ENCODE measurements around the gene ITGAD.
"Not testable (repeated sequence)": the region's sequence is repeated elsewhere in the genome, so short reads cannot be mapped to it uniquely, and the experiment has no call there.

The ITGAD gene

DNA sequence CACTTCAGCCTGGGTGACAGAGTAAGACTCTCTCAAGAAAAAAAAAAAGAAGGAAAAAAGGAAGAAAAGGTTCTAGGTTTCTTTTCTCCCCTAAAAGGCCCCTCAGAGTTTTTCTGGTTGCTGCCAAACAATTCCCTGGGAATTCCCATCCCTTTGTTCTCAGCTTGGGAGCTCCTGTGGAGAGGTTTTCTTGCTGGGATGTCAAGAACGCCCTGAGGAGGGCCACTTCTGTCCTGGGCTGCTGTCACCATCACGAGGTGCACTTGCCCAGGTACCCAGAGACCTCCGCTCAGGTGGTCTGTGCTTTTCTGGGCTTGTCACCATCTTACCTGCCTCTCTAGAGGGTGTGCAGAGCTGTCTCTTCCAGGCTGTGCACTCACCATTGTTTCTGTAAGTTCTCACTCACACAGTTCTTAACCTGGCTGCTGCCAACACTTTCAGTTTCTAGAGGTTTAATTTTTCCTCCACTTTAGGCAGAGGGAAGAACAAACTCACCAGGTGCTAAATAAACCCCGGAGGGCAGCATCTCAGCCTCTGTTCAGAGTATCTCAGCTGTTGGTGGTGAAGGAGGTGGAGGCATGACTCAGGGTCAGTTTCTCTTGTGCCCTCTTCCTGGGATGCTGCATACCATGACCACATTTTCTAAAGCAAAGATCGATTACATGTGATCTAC lies 37.4 kb downstream of the ITGAD start:
- DNase-seq (ENCODE audit: low spot score), result no peak

DNA sequence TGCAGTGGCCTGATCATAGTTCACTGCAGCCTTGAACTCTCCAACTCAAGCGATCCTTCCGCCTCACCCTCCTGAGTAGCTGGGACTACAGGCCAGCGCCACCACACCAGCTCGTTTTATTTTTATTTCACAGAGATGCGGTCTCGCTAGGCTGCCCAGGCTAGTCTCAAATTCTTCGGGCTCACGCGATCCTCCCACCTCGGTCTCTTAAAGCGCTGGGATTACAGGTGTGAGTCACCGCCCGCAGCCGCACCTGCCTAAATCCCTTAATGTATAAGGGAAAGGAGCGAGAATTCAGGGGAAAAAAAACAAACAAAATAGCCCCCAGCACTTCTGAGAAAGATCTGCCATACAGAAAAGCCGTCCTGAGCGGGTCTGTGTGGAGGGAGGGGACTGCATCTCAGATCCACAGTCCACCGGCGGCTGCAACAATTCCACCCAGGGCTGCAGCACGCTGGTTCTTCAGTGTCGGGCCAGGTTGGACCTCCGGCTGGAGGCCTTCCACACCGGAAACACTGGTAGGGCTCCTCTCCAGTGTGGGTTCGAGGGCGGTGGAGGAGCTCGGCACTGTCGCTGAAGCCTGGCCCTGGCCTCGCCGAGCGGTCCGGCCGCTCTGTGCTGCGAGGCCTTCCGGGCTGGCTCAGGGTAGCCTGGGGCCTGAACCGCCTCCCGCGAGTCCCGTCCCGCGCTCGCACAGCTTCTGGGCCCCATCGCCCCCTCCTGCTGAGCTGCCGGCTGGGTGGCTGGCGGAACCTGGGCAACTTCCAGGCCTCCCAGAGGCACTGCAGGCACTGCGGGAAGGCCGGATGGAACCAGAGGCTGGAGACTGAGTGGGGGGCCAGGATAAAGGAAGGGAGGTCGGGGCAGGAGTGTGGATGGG lies 42.4 kb downstream of the ITGAD start:
- DNase-seq (ENCODE audit: low spot score), result no peak

DNA sequence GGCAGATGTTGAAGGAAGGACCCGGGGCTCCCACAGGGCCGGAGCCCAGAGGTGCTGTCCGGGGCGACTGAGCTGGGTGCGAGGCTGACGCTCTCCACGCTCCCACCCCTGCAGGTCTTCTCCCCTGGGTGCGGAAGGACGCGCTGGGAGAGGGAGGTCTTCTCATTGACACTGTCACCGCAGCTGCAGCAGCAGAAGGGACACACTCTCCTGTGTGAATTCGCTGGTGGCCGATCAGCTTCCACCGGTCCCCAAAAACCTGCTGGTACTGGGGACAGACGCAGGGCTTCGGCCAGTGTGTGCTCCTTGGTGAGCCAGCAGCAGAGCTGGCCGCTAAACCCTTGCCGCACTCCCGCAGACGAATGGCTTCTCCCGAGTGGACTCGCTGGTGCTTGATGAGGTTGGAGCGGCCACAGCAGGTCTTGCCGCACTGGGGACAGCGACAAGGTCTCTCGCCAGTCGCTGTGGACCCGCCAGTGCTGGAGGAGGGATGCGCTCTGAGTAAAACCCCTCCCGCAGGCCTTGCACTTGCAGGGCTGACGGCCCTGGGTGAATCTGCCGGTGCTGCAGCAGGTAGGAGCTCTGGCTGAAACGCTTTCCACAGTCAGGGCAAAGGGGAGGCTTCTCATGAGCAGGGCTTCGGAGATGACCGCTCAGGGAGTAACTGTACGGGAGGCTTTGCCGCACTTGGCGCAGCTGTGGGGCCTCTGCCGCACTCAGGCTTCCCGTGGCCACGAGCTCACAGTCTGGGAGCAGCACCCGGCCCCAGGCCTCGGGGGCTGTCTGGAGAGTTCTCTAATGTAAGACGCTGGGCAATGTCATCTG lies 43.3 kb downstream of the ITGAD start:
- no peak for DNase-seq (ENCODE audit: low spot score)

DNA sequence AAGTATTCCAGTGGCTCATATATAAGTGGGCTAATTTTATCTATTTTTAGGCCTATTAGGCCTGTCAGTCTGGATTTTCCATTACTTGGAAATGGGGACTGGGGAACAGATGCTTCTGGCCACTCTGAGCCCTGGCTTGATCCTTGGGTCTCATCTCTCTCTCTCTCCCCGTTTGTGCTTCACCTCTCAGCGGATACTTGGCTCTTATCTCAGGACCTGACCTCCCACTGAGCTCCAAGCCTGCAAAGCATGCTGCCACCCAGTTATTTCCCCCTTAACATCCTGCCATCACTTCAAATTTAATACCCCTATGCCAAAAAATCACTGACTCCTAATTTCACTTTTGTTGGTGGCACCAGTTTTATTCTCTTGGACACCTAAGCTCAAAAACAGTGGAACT lies 45.3 kb downstream of the ITGAD start:
- DNase-seq (ENCODE audit: low spot score), result no peak

DNA sequence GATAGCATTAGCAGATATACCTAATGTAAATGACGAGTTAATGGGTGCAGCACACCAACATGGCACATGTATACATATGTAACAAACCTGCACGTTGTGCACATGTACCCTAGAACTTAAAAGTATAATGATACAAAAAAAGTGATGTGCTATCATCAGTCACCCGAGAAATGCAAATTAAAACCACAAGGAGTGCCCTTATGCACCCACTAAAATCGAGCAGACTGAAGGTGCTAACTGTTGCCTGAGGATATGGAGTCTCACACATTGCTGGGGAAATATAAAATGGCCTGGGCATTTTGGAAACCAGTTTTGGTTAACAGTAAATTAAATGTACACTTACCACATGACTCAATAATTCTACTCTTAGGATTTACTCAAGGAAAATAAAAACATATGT lies 45.9 kb downstream of the ITGAD start:
- DNase-seq (ENCODE audit: low spot score), result not testable (repeated sequence)

DNA sequence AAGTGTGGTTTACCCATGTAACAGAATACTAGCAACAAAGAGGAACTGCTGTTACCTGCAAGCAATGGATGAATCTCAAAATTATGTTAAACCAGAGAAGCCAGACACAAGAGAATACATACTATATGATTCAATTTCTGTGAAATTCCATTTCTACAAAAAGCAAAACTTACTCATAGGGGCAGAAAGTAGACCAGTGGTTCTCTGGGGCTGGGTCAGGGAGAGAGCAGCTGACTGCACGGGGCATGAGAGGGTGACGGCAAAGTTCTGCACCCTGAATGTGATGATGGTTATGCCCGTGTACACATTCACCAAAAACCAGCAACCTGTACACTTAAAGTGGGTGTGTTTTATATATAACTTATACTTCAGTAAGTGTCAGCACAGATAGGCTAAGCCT lies 46.4 kb downstream of the ITGAD start:
- DNase-seq (ENCODE audit: low spot score), result no peak

DNA sequence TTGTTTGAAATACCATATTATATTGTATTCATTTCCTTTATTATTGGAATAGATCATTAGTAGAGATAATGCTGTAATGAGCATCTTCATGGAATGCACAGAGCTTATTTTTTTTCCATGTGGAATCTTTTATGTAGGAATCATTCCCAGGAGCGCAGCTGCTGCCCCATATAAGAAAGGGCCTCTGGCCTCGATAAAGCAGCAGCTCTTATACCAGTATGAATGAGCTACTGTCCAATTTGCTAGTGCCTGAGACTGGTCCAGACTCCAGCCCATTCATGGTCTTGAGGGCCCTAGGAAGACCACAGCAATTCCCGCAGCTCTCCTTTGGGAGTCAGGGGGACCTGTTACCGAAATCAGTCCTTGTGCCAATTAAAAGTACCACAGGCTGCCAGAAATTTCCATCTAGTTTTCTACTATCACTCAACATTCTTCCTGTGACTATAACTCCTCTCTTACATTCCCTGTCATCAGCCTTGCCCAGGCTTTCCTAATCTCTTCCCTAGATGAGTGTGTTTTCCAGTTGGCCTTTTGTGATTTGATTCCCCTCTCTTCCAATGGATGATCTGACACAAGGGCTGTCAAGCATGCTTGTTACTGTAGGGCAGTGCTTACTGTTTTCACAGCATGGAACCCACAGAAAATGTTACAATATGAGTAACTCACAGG lies 47.5 kb downstream of the ITGAD start:
- DNase-seq (ENCODE audit: low spot score), result no peak

DNA sequence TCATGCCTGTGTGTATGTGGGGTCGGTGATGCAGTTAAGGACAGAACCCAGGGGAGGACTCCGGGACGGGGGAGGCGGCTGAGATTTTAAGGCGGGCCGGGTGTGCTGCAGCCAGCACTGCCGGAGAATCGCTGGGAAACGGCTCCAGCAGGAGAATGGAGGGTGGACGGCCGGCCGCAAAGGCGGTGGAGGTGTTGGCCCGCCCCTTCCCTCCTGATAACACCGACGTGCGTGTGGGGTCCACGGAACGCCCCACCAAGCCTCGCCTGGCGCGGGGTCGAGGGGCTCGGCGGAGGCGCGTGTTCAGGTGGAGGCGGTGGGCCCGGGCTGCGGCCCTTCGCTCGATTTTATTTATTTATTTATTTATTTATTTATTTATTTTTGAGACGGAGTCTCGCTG lies 48.8 kb downstream of the ITGAD start:
- no peak for DNase-seq (ENCODE audit: low spot score)

DNA sequence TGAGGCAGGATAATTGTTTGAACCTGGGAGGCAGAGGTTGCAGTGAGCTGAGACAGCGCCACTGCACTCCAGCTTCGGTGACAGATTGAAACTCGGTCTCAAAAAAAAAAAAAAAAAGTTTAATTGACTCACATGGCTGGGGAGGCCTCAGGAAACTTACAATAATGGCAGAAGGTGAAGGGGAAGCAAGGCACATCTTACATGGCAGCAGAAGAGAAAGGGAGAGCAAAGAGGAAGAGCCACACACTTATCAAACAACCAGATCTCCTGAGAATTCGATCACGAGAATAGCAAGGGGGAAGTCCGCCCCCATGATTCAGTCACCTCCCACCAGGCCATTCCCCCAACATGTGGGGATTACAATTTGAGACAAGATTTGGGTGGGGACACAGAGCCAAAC lies 52.8 kb downstream of the ITGAD start:
- DNase-seq (ENCODE audit: low spot score), result not testable (repeated sequence)

DNA sequence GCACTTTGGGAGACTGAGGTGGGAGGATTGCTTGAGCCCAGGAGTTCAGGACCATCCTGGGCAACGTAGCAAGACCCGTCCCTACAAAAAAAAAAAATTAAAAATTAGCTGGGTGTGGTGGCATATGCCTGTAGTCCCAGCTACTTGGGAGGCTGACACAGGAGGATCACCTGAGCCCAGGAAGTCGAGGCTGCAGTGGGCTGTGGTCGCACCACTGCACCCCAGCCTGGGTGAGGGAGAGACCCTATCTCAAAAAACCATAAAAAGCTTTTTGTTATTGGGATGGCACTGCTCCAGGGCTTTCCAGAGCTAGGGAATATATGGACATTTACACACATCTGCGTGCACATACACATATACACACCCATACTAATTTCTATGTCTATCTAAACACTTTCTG lies 58.1 kb downstream of the ITGAD start:
- DNase-seq (ENCODE audit: low spot score), result no peak

DNA sequence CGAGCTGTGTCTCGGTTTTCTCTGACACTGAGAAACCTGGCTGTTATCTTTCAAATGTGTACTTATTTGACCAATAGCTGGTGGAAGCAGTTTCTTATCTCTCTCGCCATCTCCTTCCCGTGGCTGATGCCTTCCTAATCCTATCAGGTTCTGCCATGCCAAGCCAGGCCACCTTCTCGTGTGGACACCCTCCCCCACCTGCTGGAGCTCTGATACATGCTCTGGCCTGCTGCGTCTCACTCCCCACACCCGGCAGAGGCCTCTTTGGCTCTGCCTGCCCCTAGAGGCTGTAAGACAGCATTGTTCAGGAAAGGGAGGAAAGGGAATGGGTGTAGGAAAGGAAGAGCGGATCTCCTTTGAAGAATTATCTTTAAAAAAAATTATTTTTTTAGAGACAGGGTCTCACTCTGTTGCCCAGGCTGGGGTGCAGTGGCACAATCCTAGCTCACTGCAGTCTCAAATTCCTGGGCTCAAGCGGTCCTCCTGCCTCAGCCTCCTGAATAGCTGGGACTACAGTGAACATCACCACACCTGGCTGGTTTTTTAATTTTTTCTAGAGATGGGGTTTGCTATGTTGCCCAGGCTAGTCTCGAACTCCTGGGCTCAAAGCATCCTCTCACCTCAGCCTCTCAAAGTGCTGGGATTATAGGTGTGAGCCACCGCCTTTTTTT lies 58.7 kb downstream of the ITGAD start:
- DNase-seq (ENCODE audit: low spot score), result peak; percentile 87

DNA sequence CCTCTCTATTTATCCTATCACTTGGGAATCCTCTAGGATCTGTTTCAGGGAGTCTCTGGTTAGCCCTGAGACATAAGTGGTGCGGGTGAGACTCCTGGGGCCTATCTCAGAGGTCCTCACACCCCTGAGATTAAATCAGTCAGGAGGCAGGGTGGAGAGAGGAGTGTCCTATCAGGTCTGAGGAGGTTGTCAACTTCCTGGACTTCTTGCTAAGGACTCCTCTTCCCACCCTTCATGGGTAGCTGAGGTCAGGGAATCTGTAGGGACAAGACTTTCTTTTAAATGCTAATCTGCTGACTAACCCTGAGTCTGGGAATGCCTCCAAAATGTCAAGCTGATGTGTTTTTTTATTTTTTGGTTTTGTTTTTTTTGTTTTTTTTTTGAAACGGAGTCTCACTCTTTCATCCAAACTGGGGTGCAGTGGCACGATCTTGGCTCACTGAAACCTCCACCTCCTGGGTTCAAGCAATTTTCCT lies 59.5 kb downstream of the ITGAD start:
- DNase-seq (ENCODE audit: low spot score), result peak; percentile 60

DNA sequence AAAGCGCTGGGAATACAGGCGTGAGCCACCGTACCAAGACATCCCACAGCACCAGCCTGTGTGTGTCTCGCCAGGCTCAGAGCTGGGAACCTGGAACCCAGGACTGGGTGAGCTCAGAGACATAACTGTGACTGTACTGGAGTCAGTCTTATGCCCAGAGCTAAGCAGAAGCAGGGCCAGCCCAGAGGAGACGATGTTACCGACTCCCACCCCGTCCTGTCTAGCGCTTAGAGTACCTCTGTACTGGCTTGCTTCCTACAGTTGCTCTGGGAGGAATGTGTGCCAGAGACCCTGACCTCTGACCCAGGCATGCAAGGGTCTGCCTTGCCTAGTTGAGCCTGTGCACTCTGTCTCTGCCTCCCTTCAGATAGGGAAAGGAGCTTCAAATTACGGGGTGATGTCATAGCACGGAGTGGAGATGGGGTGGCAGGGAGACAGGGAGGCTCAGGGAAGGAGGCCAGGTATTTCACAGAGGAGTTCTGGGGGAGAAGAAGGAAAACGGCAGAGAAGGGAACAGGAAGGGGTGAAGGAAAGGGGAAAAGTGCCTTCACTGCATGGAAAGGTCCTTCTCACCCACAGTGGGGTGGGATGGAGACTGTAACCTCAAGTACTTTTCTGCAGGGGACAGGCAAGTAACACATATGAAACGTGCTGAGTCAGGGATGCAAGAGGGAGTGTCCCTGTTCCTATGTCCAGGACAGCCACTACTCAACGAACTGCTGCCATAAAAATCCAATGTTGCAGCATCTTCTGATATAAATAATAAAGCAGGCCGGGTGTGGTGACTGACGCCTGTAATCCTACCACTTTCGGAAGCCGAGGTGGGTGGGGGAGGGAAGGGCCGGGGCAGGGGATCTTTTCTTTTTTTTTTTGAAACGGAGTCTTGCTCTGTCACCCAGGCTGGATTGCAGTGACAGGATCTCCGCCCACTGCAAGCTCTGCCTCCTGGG lies 60.4 kb downstream of the ITGAD start:
- DNase-seq (ENCODE audit: low spot score), result peak; percentile 31

DNA sequence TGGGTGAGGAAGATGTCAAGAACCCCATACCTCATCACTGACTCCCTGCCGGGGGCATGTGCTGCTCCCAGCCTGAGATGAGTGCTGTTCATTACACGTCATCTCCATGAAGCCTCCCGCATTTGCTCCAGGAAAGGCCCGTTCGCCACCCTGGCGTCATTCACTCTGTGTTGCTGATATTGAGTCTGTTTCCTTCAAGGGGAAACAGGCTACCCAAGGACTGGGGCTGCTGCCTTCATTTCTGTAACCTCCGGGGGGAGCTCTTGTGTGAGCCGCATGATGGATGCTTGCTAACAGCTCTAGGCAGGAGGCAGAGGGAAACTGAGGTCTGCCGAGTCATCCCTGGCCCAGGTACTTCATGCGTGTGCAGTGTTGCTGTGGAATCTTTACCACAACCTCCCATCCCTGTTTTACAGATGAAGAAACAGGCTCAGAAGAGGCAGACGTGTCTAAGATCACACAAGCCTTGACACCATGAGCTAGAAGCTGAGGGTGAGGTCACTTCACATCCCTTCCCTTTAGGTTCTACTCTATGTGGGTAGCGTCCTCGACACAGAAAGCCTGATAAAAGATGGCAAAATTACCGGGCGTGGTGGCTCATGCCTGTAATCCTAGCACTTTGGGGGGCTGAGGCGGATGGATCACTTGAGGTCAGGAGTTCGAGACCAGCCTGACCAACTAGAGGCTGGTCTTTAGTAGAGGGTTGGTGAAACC lies 62.6 kb downstream of the ITGAD start:
- DNase-seq (ENCODE audit: low spot score), result peak; percentile 32

DNA sequence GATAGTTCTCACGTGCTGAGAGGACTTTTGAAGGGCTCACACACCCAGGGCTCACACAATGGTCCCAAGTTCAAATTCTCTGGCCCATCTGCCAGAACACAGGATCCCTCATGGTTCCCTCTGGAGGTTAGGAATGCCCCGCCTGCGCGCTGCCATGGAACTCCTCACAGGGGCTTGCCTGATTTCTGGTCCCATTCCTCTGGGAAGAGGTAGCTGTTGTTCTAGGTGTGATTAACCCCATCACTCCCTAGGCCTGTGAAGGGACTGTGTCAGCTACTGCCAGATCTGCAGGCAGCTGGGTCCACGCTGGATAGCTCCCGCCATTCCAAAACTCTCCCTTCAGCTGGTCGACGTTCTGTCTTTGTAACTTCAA lies 63.8 kb downstream of the ITGAD start:
- DNase-seq (ENCODE audit: low spot score), result no peak

DNA sequence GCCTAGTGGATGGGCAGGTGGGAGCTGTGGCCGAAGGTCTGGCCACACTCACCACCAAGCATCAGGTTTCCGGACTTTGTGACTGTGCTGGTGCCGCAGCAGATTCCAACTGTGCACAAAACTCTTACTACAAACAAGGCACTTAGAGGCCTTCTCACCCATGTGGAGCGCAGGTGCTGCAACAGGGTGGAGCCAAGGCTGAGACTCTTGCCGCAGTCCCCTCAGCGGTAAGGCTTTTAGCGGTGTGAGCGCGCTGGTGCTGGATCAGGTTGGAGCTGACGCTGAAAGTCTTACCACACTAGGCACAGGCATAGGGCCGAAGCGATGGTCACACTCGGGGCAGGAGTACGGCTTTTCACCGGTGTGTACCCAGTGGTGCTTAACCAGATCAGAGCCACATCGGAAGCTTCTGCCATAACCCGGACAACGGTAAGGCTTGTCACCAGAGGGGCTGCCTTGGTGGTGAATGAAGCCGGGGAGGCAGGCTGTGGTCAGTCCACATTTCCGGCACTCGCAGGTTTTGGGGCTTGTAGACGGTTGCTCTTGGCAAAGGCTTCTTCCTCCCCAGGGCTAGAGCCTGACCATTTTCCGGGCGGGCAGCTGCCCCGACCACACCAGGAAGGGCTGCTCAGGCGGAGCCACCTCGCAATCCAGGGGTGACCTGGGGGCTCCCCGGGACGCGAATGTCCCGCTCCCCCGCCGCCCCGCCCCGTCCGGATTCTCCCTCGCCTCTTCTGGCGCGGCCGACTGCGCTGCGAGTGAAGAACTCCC lies 65.1 kb downstream of the ITGAD start:
- peak; percentile 76 for DNase-seq (ENCODE audit: low spot score)

DNA sequence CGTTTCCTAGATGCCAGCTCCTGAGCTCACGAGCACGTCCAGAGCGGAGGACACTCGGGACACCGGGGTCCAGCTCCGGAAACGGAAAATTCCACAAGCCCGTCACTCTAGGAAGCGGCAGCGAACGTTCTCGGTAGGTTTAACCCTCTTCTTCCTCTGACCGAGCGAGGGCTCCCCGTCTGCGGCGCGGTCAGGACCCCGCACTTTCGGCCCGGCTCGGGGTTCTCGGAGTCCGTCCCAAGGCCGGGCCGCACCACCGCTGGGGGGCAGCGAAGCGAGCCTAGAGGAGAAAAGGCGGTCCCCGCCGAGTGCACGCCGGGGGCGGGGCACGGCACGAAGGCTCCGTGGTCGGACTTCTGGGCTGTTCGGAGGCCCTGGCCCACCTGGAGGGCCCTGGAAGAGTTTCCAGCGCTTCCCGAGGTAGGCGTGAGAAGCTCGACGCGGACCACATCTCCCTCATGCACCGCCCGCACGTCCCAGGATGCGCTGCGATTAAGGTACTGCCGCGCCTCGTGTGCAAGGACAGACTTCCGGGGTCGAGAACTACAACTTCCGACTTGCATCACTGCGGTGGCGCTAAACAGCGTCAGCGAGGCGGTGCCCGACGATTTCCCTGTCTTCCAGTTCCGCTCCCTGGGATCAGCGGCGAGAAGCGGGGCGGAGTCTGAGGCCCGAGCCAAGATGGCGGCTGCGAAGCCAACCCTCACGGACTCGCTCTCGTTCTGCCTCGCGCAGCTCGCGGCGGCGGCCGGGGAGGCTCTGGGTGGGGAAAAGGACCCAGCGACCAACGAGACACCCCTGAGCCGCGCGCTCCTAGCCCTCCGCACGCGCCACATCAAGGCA lies 65.9 kb downstream of the ITGAD start, which contains the start of gene ARMC5:
Gene ARMC5 (plus strand): TSS at position 658 of the 843 bp plus-strand sequence. CDS start 24 bp downstream, at position 682.
- DNase-seq (ENCODE audit: low spot score), result peak; percentile 98

Data from RKO (cell line).